Endothelial cell of umbilical vein (primary cell): ENCODE data around the gene SVIL. TPM values are rescaled to one million over a fixed set of nuclear protein-coding genes. Genes with fewer than 3 reads are reported as not detected.

Experiments
- BruUV-seq: library from RNA; stranded (reverse); fragments of 400-500 nt; replicated peaks from 2 replicates; lab custom pipeline; 2021; lab: Mats Ljungman, UMichigan
- CTCF ChIA-PET: fragments of 300-600, 350-600 bp; sonication (Branson Sonifier 250); formaldehyde crosslinking; loops from one replicate; lab custom pipeline; 2021; ENCODE audit warnings: antibody characterized with exemption, inconsistent platforms; lab: Charles Lee
- POLR2A ChIA-PET: fragments of 300-600, 350-600 bp; sonication (Branson Sonifier 250); formaldehyde crosslinking; loops from one replicate; lab custom pipeline; 2021; ENCODE audit warnings: antibody characterized with exemption, inconsistent platforms; lab: Charles Lee
- DNase-seq: peaks from one replicate; pipeline ENCODE4 v3.0.0-alpha.2; 2011; ENCODE audit warnings: low read depth, low spot score
- FAIRE-seq: peaks from 2 replicates; lab custom pipeline; 2011; peaks lifted over from hg19 to GRCh38; lab: Jason Lieb, UNC
- H2AFZ ChIP-seq: 2 replicates; pipeline ENCODE4 v1.6.0; 2012; ENCODE audit warnings: low read depth, low read length, control low read depth, inconsistent platforms
- H3K27ac ChIP-seq: 2 replicates; pipeline ENCODE4 v1.5.1; 2011; ENCODE audit warnings: low read depth, mild to moderate bottlenecking, control low read depth, low read length, moderate library complexity; ENCODE audit not compliant: insufficient read depth
- H3K27me3 ChIP-seq, 2 experiments: 2 replicates each; pipeline versions ENCODE4 v1.6.0 to v1.6.1; 2011; ENCODE audit warnings: low read length in 2 of 2, mixed read lengths in 1 of 2; ENCODE audit not compliant: control insufficient read depth in 2 of 2, insufficient read depth in 2 of 2
- H3K36me3 ChIP-seq, 2 experiments: 2 replicates in 1 of 2; 3 replicates in 1 of 2; pipeline ENCODE4 v1.5.1; 2011; ENCODE audit warnings: low read length in 2 of 2, mild to moderate bottlenecking in 1 of 2, moderate library complexity in 1 of 2; ENCODE audit not compliant: control insufficient read depth in 2 of 2, insufficient read depth in 2 of 2; ENCODE audit errors: extremely low read depth in 1 of 2
- H3K4me1 ChIP-seq: 3 replicates; pipeline ENCODE4 v1.5.1; 2011; ENCODE audit warnings: mild to moderate bottlenecking, low read length; ENCODE audit not compliant: control insufficient read depth, insufficient read depth; ENCODE audit errors: extremely low read depth
- H3K4me2 ChIP-seq: 2 replicates; pipeline ENCODE4 v1.6.1; 2011; ENCODE audit warnings: low read length, control low read depth, mixed read lengths; ENCODE audit not compliant: insufficient read depth
- H3K4me3 ChIP-seq, 3 experiments: fragments of 200-600 bp in 1 of 3; sonication (generic), shearing (Covaris generic) in 1 of 3; replicated peaks in 1 of 3; 2 replicates each; pipeline ENCODE4 v1.5.1; 2011 to 2016; ENCODE audit warnings: control low read depth in 3 of 3, low read length in 3 of 3, mild to moderate bottlenecking in 2 of 3, inconsistent platforms in 1 of 3, low read depth in 1 of 3, moderate library complexity in 1 of 3; ENCODE audit not compliant: insufficient read depth in 1 of 3
- H3K79me2 ChIP-seq: 2 replicates; pipeline ENCODE4 v1.6.0; 2012; ENCODE audit warnings: low read length, inconsistent platforms; ENCODE audit not compliant: control insufficient read depth, insufficient read depth
- H3K9ac ChIP-seq: replicated peaks from 2 replicates; pipeline ENCODE3; 2011; ENCODE audit warnings: low read length, control low read depth; ENCODE audit not compliant: insufficient read depth; ENCODE audit errors: extremely low read depth
- H3K9me1 ChIP-seq: replicated peaks from 3 replicates; pipeline ENCODE4 v1.6.0; 2011; ENCODE audit warnings: mild to moderate bottlenecking, low read length; ENCODE audit not compliant: control insufficient read depth, insufficient read depth; ENCODE audit errors: extremely low read depth
- H3K9me3 ChIP-seq: replicated peaks from 2 replicates; pipeline ENCODE4 v1.5.1; 2012; ENCODE audit warnings: low read length, inconsistent platforms; ENCODE audit not compliant: control insufficient read depth, insufficient read depth
- H4K20me1 ChIP-seq: replicated peaks from 2 replicates; pipeline ENCODE3; 2011; ENCODE audit warnings: mild to moderate bottlenecking, low read length; ENCODE audit not compliant: control insufficient read depth, insufficient read depth; ENCODE audit errors: extremely low read depth
- EZH2 ChIP-seq: IDR thresholded peaks from 2 replicates; pipeline ENCODE4 v1.6.1; 2012; ENCODE audit warnings: borderline replicate concordance, low read depth, mild to moderate bottlenecking, moderate library complexity, low read length, inconsistent platforms; ENCODE audit not compliant: severe bottlenecking
- FOS ChIP-seq: IDR thresholded peaks from 2 replicates; pipeline ENCODE4 v1.6.1; 2011; ENCODE audit warnings: mild to moderate bottlenecking, low read length, moderate library complexity, borderline replicate concordance; ENCODE audit not compliant: insufficient read depth
- GATA2 ChIP-seq: IDR thresholded peaks from 2 replicates; pipeline ENCODE4 v1.7.0; 2011; ENCODE audit warnings: low read depth, mild to moderate bottlenecking, moderate library complexity, mixed read lengths, low read length; ENCODE audit not compliant: insufficient read length, insufficient read depth
- JUN ChIP-seq: IDR thresholded peaks from 2 replicates; pipeline ENCODE4 v1.6.1; 2011; ENCODE audit warnings: borderline replicate concordance, low read depth; ENCODE audit not compliant: insufficient read length, insufficient read depth
- MYC ChIP-seq: IDR thresholded peaks from one replicate; pipeline ENCODE4 v1.6.1; 2011; ENCODE audit warnings: mild to moderate bottlenecking, low read depth, low read length
- POLR2A ChIP-seq: IDR thresholded peaks from 2 replicates; pipeline ENCODE4 v1.6.1; 2012; ENCODE audit warnings: low read depth, mild to moderate bottlenecking, control low read depth, low read length
- POLR2AphosphoS5 ChIP-seq: IDR thresholded peaks from 2 replicates; pipeline ENCODE4 v1.6.1; 2012; ENCODE audit warnings: low read depth, mild to moderate bottlenecking, control low read depth, low read length, moderate library complexity; ENCODE audit not compliant: insufficient read depth
- dilution Hi-C: fragments of 300-500 bp; cut with MboI; formaldehyde crosslinking; loops from one replicate; pipeline ENCODE4 v1.15.0; 2019; ENCODE audit warnings: low sequenced_read_pairs; ENCODE audit not compliant: extremely low pct_ligation_motif_present
- intact Hi-C: fragments of 100-400 bp; cut with micrococcal nuclease; formaldehyde crosslinking; loops from one replicate; pipeline ENCODE4 v1.10.0; 2022
- polyA plus RNA-seq, 4 experiments: library from polyadenylated mRNA; depleted of rRNA in 3 of 4; stranded (reverse) in 3 of 4; unstranded in 1 of 4; fragments of >200 nt; gene quantifications; 2 replicates each; pipeline versions ENCODE4 v1.2.1 to v1.2.3, GENCODE V29; 2011 to 2012; ENCODE audit warnings: missing spikeins in 1 of 4
- total RNA-seq: library from RNA; stranded (reverse); gene quantifications from 2 replicates; pipeline ENCODE4 v1.2.3, GENCODE V29; 2021
- TF ChIP-seq, protein P1 (sequence below), 2 donors: IDR thresholded peaks; 1 replicate in 1 of 2; 2 replicates in 1 of 2; pipeline ENCODE4 v1.5.1; 2011; ENCODE audit warnings: low read length in 2 of 2, mild to moderate bottlenecking in 2 of 2, moderate library complexity in 2 of 2, control low read depth in 1 of 2, inconsistent platforms in 1 of 2, low read depth in 1 of 2; ENCODE audit not compliant: insufficient read depth in 1 of 2; ENCODE audit errors: extremely low read depth in 1 of 2
- TF ChIP-seq, protein P2 (sequence below): IDR thresholded peaks from 2 replicates; pipeline ENCODE4 v1.6.1; 2011; ENCODE audit not compliant: insufficient read depth, insufficient read length

The SVIL gene
- total and polyA plus RNA-seq, 2 donors (not counting 3 experiments of a cell fraction or from before 2014, with no cell fraction given): 22.6 to 70.7 TPM

DNA sequence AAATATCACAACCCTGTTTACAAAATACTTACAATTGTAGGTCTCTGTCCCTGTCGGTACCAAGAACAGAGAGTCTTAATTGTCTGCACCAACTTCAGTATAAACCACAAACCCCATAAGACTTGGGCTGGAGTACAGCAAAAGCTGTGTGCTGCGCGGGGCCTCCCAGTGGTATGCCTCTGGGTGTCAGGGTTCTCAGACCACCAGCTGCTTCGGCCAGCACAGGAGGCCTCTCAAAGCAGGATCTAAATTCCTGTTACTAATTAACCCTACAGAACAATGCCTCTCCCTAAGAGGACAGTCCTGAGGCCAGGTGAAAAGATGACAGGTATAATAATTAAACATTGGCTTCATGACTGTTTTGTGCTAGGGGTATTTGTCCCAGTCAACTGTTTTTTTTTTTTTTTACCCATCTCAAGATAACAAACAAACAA lies 957 bp upstream of the SVIL start:
- ChIA-PET CTCF (interaction anchor here (0.7 to 1.4 kb wide), 5 partner anchors 11 to 362 kb away, joined by 3 to 5 read pairs (median 3); no protein-coding TSS in a partner anchor), POLR2A (no interaction called here)
- Histone ChIP-seq H3K4me2 (peak overlapping the region; percentile 86), H3K79me2 (peaks cover 4% of the 10 kb centered on the region), H3K9me1 (no peaks in the 10 kb centered on the region), H3K9me3 (no peaks in the 10 kb centered on the region), H3K4me1 (peaks cover 37% of the 10 kb centered on the region), H3K27me3 (no peaks in the 10 kb centered on the region), H2AFZ (no peak overlapping the region), H3K9ac (peak overlapping the region; percentile 67), H3K4me3 (no peak overlapping the region), H4K20me1 (no peaks in the 10 kb centered on the region), H3K27ac (peak overlapping the region; percentile 93), H3K36me3 (no peaks in the 10 kb centered on the region)
- TF ChIP-seq MYC (no peak), JUN (no peak), EZH2 (no peak), POLR2AphosphoS5 (no peak), FOS (no peak), POLR2A (no peak), GATA2 (no peak)
- TF ChIP-seq, protein P1, sequence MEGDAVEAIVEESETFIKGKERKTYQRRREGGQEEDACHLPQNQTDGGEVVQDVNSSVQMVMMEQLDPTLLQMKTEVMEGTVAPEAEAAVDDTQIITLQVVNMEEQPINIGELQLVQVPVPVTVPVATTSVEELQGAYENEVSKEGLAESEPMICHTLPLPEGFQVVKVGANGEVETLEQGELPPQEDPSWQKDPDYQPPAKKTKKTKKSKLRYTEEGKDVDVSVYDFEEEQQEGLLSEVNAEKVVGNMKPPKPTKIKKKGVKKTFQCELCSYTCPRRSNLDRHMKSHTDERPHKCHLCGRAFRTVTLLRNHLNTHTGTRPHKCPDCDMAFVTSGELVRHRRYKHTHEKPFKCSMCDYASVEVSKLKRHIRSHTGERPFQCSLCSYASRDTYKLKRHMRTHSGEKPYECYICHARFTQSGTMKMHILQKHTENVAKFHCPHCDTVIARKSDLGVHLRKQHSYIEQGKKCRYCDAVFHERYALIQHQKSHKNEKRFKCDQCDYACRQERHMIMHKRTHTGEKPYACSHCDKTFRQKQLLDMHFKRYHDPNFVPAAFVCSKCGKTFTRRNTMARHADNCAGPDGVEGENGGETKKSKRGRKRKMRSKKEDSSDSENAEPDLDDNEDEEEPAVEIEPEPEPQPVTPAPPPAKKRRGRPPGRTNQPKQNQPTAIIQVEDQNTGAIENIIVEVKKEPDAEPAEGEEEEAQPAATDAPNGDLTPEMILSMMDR (IDR thresholded peaks at IDR 0.05; ENCODE audit: extremely low read depth in 1 of 2, insufficient read depth in 1 of 2, low read depth in 1 of 2, low read length in 2 of 2): no peak
- TF ChIP-seq, protein P2, sequence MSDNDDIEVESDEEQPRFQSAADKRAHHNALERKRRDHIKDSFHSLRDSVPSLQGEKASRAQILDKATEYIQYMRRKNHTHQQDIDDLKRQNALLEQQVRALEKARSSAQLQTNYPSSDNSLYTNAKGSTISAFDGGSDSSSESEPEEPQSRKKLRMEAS: no peak
- FAIRE-seq (peak; percentile 44), DNase-seq (peak; percentile 57)
- dilution Hi-C loops: no loop called here
- intact Hi-C loops: loop anchor here (1.0 to 5.0 kb wide), 4 partner anchors 24 to 314 kb away; no protein-coding TSS in a partner anchor
- BruUV-seq: no TSS peak
